Measurements from ENCODE around the gene ATP8B4. TPM values are rescaled to one million over a fixed set of nuclear protein-coding genes. Genes with fewer than 3 reads are reported as not detected.
A peak's percentile ranks its signal among the peaks of the same experiment; 100 is the strongest.

ATP8B4 gene
- total and polyA plus RNA-seq, 10 of the 15 experiments (the other 5 are each of a cell fraction or from before 2014, with no cell fraction given) = 0.02 to 0.94 (median 0.19) TPM

- H3K4me2 ChIP-seq (ENCODE audit: control insufficient read depth, insufficient read depth) = no peak overlapping the region
- H3K4me3 ChIP-seq = no peak overlapping the region
- no peaks in the 10 kb centered on the region for H3K9me3 ChIP-seq (replicated peaks; ENCODE audit: control insufficient read depth, insufficient read depth, low read length)
- FAIRE-seq (no peak), DNase-seq (ENCODE audit: low read depth, low spot score) (peak; percentile 1), ATAC-seq (no peak)
- no peak overlapping the region for H3K9ac ChIP-seq (ENCODE audit: control insufficient read depth, insufficient read depth, low read length)
- intact Hi-C loops (cut with micrococcal nuclease; ENCODE audit: unreplicated experiment) (no loop called here), in situ Hi-C loops (cut with MboI) (no loop called here)
- ChIA-PET CTCF (no interaction called here), SMC1A (ENCODE audit: uncharacterized antibody, unreplicated experiment) (no interaction called here), RAD21 (ENCODE audit: unreplicated experiment) (no interaction called here), POLR2A (no interaction called here)
- no TSS peak for BruUV-seq (replicated peaks)
- H4K20me1 ChIP-seq (ENCODE audit: control insufficient read depth, insufficient read depth) = no peaks in the 10 kb centered on the region
- no peaks in the 10 kb centered on the region for H3K36me3 ChIP-seq (ENCODE audit: control insufficient read depth in 2 of 2, insufficient read depth in 2 of 2, low read length in 1 of 2)
- H3K27me3 ChIP-seq (replicated peaks in 1 of 2; ENCODE audit: control insufficient read depth in 2 of 2, insufficient read depth in 2 of 2, low read length in 1 of 2) = no peaks in the 10 kb centered on the region
- H3K4me1 ChIP-seq (ENCODE audit: control insufficient read depth, insufficient read depth, low read length) = no peaks in the 10 kb centered on the region
- TF ChIP-seq JUND (IDR thresholded peaks at IDR 0.05; ENCODE audit: low read depth, low read length) (no peak), CEBPZ (IDR thresholded peaks at IDR 0.05; ENCODE audit: low read depth, low read length) (no peak), CBFB (IDR thresholded peaks at IDR 0.05; ENCODE audit: low read depth) (no peak), BRCA1 (IDR thresholded peaks at IDR 0.05; ENCODE audit: low read depth, low read length) (no peak), BHLHE40 (IDR thresholded peaks at IDR 0.05; ENCODE audit: borderline replicate concordance in 1 of 2, low read depth in 2 of 2, low read length in 1 of 2) (peak; percentile 34 to 55; a peak in 2 of 4 replicates), ZBED1 (IDR thresholded peaks at IDR 0.05; ENCODE audit: borderline replicate concordance) (no peak), SKIL (IDR thresholded peaks at IDR 0.05; ENCODE audit: low read depth, poor library complexity, severe bottlenecking) (no peak), POLR2AphosphoS5 (IDR thresholded peaks at IDR 0.05; ENCODE audit: low read length) (no peak), RUNX3 (IDR thresholded peaks at IDR 0.05; ENCODE audit: low read length) (peak; percentile 35; the same call in 1 of the 2 replicates), HSF1 (IDR thresholded peaks at IDR 0.05; ENCODE audit: low read depth, low read length) (no peak)
- no peak overlapping the region for H3K27ac ChIP-seq (ENCODE audit: control insufficient read depth, insufficient read depth)
- no peaks in the 10 kb centered on the region for H3K79me2 ChIP-seq (ENCODE audit: control insufficient read depth, insufficient read depth, low read length)
- no peak overlapping the region for H2AFZ ChIP-seq (ENCODE audit: control insufficient read depth, low read depth, low read length)
- 0% methylated on average over 3 of the region's 3 CpGs for WGBS (ENCODE audit: insufficient coverage, insufficient replicate concordance, low lambda C conversion rate, missing lambda C conversion rate)
Observed at GRCh38 chr15:49815950-49816349, 303.1 kb downstream of the ATP8B4 start.

All from GM12878 (cell line).